Neural progenitor cell (in vitro differentiated cells): Measurements from ENCODE around the gene IDUA. TPM values are rescaled to one million over a fixed set of nuclear protein-coding genes. Genes with fewer than 3 reads are reported as not detected.
"Not testable (repeated sequence)": the region's sequence is repeated elsewhere in the genome, so short reads cannot be mapped to it uniquely, and the experiment has no call there.

ENCODE experiments used
- DNase-seq: peaks from one replicate; pipeline ENCODE4 v3.0.0-alpha.2; 2016; ENCODE audit warnings: low spot score
- H2AFZ ChIP-seq: fragments of 200-600 bp; sonication (generic); replicated peaks from 2 replicates; pipeline ENCODE4 v1.6.1; 2016; ENCODE audit warnings: antibody characterized with exemption
- H3F3A ChIP-seq: fragments of 200-600 bp; sonication (generic); 2 replicates; pipeline ENCODE4 v1.6.1; 2016; ENCODE audit warnings: antibody characterized with exemption, low read depth
- H3K27ac ChIP-seq: fragments of 200-600 bp; sonication (generic); 2 replicates; pipeline ENCODE4 v1.5.1; 2016; ENCODE audit warnings: mild to moderate bottlenecking
- H3K27me3 ChIP-seq: fragments of 200-600 bp; sonication (generic); 2 replicates; pipeline ENCODE4 v1.6.1; 2016; ENCODE audit warnings: mild to moderate bottlenecking, moderate library complexity
- H3K36me3 ChIP-seq: fragments of 200-600 bp; sonication (generic); 2 replicates; pipeline ENCODE4 v1.5.1; 2016
- H3K4me1 ChIP-seq: fragments of 200-600 bp; sonication (generic); 2 replicates; pipeline ENCODE4 v1.6.1; 2016; ENCODE audit warnings: mixed run types
- H3K4me2 ChIP-seq: fragments of 200-600 bp; sonication (generic); 2 replicates; pipeline ENCODE4 v1.6.1; 2016
- H3K4me3 ChIP-seq: fragments of 200-600 bp; sonication (generic); 2 replicates; pipeline ENCODE4 v1.5.1; 2016
- H3K79me2 ChIP-seq: fragments of 200-600 bp; sonication (generic); 2 replicates; pipeline ENCODE4 v1.6.1; 2016; ENCODE audit warnings: low read depth
- H3K9ac ChIP-seq: fragments of 200-600 bp; sonication (generic); 2 replicates; pipeline ENCODE4 v1.6.1; 2016
- H3K9me3 ChIP-seq: fragments of 200-600 bp; sonication (generic); 2 replicates; pipeline ENCODE4 v1.5.1; 2016; ENCODE audit warnings: low read depth
- H4K20me1 ChIP-seq: fragments of 200-600 bp; sonication (generic); 2 replicates; pipeline ENCODE4 v1.6.1; 2016; ENCODE audit warnings: low read depth
- H3K27ac Mint-ChIP-seq: 3 replicates; pipeline ENCODE4 v1.8.0; 2021; ENCODE audit warnings: mixed read lengths
- H3K27me3 Mint-ChIP-seq: 2 replicates; pipeline ENCODE4 v1.8.0; 2022; ENCODE audit warnings: low read depth, mild to moderate bottlenecking, inconsistent platforms, moderate library complexity, mixed read lengths; ENCODE audit not compliant: insufficient read depth
- H3K36me3 Mint-ChIP-seq: 3 replicates; pipeline ENCODE4 v1.8.0; 2021; ENCODE audit warnings: mixed read lengths
- H3K4me1 Mint-ChIP-seq: 3 replicates; pipeline ENCODE4 v1.8.0; 2021; ENCODE audit warnings: mixed read lengths
- H3K4me3 Mint-ChIP-seq: 3 replicates; pipeline ENCODE4 v1.8.0; 2021; ENCODE audit warnings: mild to moderate bottlenecking, moderate library complexity, mixed read lengths
- H3K9me3 Mint-ChIP-seq: 3 replicates; pipeline ENCODE4 v1.8.0; 2020; ENCODE audit warnings: mixed read lengths
- EZH2 ChIP-seq: fragments of 200-600 bp; sonication (generic); IDR thresholded peaks from 2 replicates; pipeline ENCODE4 v1.6.1; 2017; ENCODE audit warnings: antibody characterized with exemption, mild to moderate bottlenecking, moderate library complexity
- EZH2phosphoT487 ChIP-seq: fragments of 200-600 bp; sonication (generic); IDR thresholded peaks from 2 replicates; pipeline ENCODE4 v1.6.1; 2017; ENCODE audit warnings: antibody characterized with exemption
- total RNA-seq: library from RNA; depleted of rRNA; stranded (reverse); fragments of >200 nt; gene quantifications from 2 replicates; pipeline ENCODE4 v1.2.3, GENCODE V29; 2015; ENCODE audit warnings: low replicate concordance
- TF ChIP-seq, protein P1 (sequence below): fragments of 200-600 bp; sonication (generic); IDR thresholded peaks from 2 replicates; pipeline ENCODE4 v1.5.1; 2017; ENCODE audit warnings: antibody characterized with exemption, mild to moderate bottlenecking

The IDUA gene
- total RNA-seq, 1 donor from 2014 or later: 0.47 TPM

DNA sequence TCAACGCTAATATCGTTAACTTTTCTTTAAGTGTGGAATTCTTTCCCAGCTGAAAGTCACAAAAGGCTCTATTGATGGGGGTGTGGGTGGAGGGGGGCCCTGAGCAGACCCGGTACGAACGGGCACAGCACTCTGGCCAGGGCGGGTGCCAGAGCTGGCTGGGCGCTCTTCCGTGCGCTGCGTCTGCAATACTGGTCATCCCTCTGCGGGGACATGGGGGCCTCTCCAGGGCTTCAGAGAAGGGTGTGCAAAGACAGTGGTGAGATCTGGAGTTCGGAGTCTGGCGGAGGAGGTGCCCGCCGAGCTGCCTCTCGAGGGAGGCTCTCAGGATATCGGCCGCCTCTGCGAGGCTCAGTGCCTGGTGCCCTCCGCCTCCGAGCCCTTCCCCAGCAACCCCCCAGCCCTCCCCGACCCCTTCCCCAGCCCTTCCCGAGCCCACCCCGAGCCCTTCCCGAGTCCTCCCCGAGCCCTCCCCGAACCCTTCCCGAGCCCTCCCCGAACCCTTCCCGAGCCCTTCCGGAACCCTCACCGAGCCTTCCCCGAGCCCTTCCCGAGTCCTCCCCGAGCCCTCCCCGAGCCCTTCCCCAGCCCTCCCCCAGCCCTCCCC is 58.9 kb downstream of the IDUA start:
- Histone ChIP-seq H2AFZ (no peak overlapping the region), H3K27ac (no peak overlapping the region), H3K9ac (no peak overlapping the region), H4K20me1 (no peaks in the 10 kb centered on the region), H3K79me2 (no peaks in the 10 kb centered on the region), H3K4me1 (peaks cover 13% of the 10 kb centered on the region), H3K36me3 (no peaks in the 10 kb centered on the region), H3K4me3 (no peak overlapping the region), H3F3A (peaks cover 19% of the 10 kb centered on the region), H3K27me3 (peaks cover 72% of the 10 kb centered on the region), H3K9me3 (no peaks in the 10 kb centered on the region), H3K4me2 (no peak overlapping the region)
- DNase-seq: no peak
- TF ChIP-seq EZH2: no peak
- TF ChIP-seq EZH2phosphoT487: no peak
- TF ChIP-seq, protein P1, sequence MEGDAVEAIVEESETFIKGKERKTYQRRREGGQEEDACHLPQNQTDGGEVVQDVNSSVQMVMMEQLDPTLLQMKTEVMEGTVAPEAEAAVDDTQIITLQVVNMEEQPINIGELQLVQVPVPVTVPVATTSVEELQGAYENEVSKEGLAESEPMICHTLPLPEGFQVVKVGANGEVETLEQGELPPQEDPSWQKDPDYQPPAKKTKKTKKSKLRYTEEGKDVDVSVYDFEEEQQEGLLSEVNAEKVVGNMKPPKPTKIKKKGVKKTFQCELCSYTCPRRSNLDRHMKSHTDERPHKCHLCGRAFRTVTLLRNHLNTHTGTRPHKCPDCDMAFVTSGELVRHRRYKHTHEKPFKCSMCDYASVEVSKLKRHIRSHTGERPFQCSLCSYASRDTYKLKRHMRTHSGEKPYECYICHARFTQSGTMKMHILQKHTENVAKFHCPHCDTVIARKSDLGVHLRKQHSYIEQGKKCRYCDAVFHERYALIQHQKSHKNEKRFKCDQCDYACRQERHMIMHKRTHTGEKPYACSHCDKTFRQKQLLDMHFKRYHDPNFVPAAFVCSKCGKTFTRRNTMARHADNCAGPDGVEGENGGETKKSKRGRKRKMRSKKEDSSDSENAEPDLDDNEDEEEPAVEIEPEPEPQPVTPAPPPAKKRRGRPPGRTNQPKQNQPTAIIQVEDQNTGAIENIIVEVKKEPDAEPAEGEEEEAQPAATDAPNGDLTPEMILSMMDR: no peak
- Mint-ChIP-seq H3K36me3 (peaks cover 2% of the 10 kb centered on the region), H3K27ac (no peak overlapping the region), H3K4me1 (peaks cover 40% of the 10 kb centered on the region), H3K27me3 (peaks cover 39% of the 10 kb centered on the region), H3K4me3 (no peak overlapping the region), H3K9me3 (peaks cover 5% of the 10 kb centered on the region)

DNA sequence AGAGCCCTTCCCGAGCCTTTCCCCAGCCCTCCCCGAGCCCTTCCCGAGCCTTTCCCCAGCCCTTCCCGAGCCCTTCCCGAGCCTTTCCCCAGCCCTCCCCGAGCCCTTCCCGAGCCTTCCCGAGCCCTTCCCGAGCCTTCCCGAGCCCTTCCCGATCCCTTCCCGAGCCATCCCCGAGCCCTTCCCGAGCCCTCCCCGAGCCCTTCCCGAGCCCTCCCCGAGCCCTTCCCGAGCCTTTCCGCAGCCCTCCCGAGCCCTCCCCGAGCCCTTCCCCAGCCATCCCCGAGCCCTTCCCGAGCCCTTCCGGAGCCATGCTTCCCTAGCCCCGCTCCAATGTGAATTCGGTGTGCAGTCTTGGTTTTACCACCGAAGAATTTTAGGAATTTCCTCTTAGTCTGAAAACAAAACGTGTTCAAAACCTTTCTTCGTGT is 59.8 kb downstream of the IDUA start:
- H3K4me1 Mint-ChIP-seq: peaks cover 41% of the 10 kb centered on the region
- peak overlapping the region; percentile 69 for H3K4me3 Mint-ChIP-seq
- DNase-seq: peak; percentile 85
- peaks cover 44% of the 10 kb centered on the region for H3K27me3 Mint-ChIP-seq
- H2AFZ ChIP-seq, H3K36me3 Mint-ChIP-seq, H3K27ac ChIP-seq, H3K36me3 ChIP-seq, H3K79me2 ChIP-seq, H3K9me3 ChIP-seq, H3K9ac ChIP-seq, H4K20me1 ChIP-seq, H3K4me1 ChIP-seq, H3K4me3 ChIP-seq, H3K9me3 Mint-ChIP-seq: not testable (repeated sequence)
- peak; percentile 6 for TF ChIP-seq EZH2
- peaks cover 81% of the 10 kb centered on the region for H3K27me3 ChIP-seq
- peak overlapping the region; percentile 14 for H3K4me2 ChIP-seq
- peak overlapping the region; percentile 67 for H3K27ac Mint-ChIP-seq
- peaks cover 11% of the 10 kb centered on the region for H3F3A ChIP-seq

DNA sequence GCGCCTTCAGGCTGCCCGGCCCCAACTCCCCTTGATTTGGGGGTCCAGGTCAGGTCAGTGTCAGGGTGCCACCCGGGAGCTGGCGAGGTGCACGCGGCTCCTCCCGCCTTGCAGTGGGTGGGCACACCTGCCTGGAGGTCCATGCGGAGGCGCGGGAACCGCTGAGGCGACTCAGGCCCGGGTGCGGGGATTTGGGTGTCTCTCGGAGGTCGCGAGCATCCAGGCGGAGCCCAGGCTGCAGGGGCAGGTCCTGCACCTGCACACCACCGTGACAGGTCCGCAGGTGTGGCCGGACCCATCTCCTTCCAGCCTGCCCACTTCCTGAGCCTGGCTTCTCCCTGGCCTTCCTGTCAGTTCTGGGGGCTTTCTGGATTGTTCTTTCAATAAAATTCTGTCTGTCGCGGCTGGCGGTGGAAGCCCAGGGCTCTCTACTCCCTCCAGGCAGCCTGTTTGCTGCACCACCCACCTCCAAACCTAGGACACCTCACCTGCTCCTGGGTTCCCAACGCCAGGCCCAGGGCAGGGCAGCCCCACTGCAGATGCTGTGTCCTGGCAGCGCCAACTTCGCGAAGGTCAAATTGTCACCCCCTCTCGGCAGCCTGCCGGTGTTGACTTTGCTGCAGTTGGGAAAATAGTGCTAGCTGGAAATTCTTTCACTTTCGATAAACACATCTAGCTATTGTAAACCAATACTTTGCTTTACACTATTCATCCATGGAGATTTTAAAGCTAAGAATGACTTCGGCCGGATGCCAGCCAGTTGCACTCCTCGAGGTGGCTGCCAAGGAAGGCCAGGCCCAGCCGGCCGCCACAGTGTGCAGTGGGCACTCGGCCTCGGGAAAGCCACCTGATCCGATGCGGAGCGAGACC is 60.5 kb downstream of the IDUA start:
- Histone ChIP-seq H3K4me2 (peak overlapping the region; percentile 14), H3K4me1 (no peaks in the 10 kb centered on the region)
- peak overlapping the region; percentile 48 for H3K4me3 Mint-ChIP-seq

More for the DNA sequence above, 60.5 kb downstream of the IDUA start:
- Histone ChIP-seq H4K20me1 (no peaks in the 10 kb centered on the region), H3K79me2 (no peaks in the 10 kb centered on the region), H2AFZ (no peak overlapping the region), H3K9me3 (no peaks in the 10 kb centered on the region), H3K27ac (no peak overlapping the region), H3K9ac (no peak overlapping the region), H3F3A (peaks cover 6% of the 10 kb centered on the region), H3K27me3 (peaks cover 88% of the 10 kb centered on the region), H3K36me3 (no peaks in the 10 kb centered on the region), H3K4me3 (no peak overlapping the region)
- Mint-ChIP-seq H3K27ac (peak overlapping the region; percentile 60), H3K4me1 (peaks cover 37% of the 10 kb centered on the region), H3K9me3 (peaks cover 11% of the 10 kb centered on the region), H3K36me3 (peaks cover 2% of the 10 kb centered on the region), H3K27me3 (peaks cover 46% of the 10 kb centered on the region)
- TF ChIP-seq EZH2phosphoT487 (no peak), EZH2 (no peak)
- TF ChIP-seq, protein P1: no peak
- DNase-seq: peak; percentile 1
